ENCODE measurements around the gene NT5C2. TPM values are rescaled to one million over a fixed set of nuclear protein-coding genes. Genes with fewer than 3 reads are reported as not detected.

The NT5C2 gene
- total and polyA plus RNA-seq, 2 of the 4 experiments (the other 2 are of a cell fraction), result 60.0 to 65.1 TPM

GRCh38 chr10:103105462-103105861, 87.6 kb downstream of the NT5C2 start:
- DNase-seq (no peak), ATAC-seq (ENCODE audit: low read depth) (no peak)
- POLR2A ChIA-PET (ENCODE audit: unreplicated experiment), result no interaction called here
- H3K23ac ChIP-seq (ENCODE audit: low read depth, low read length), result no peak overlapping the region
- no peak overlapping the region for H4K8ac ChIP-seq (ENCODE audit: low read depth in 2 of 2, low read length in 2 of 2)
- no CpG with 5 or more reads among the region's 1 CpG for WGBS, 2 experiments (ENCODE audit: extremely low coverage in 2 of 2, insufficient read length in 1 of 2)
- H3K4me3 ChIP-seq (ENCODE audit: insufficient read depth, low read depth, low read length), result no peak overlapping the region
- H4K5ac ChIP-seq (ENCODE audit: low read depth, low read length), result no peak overlapping the region
- no peak overlapping the region for H3K4ac ChIP-seq (ENCODE audit: low read depth, low read length)
- TF ChIP-seq CHD1 (IDR thresholded peaks at IDR 0.05; ENCODE audit: low read depth, low read length), result no peak
- no peak for TF ChIP-seq ELK1 (IDR thresholded peaks at IDR 0.05; ENCODE audit: borderline replicate concordance, low read depth, low read length)
- no peak for TF ChIP-seq RCOR1 (IDR thresholded peaks at IDR 0.05; ENCODE audit: insufficient replicate concordance, low read length)
- TF ChIP-seq MAFK (IDR thresholded peaks at IDR 0.05; ENCODE audit: low read depth, low read length), result no peak
- no peak for TF ChIP-seq BHLHE40 (IDR thresholded peaks at IDR 0.05; ENCODE audit: low read depth, low read length)
- no peak for TF ChIP-seq FOS (IDR thresholded peaks at IDR 0.05; ENCODE audit: low read depth, low read length)
- TF ChIP-seq RAD21 (IDR thresholded peaks at IDR 0.05; ENCODE audit: low read length), result no peak
- TF ChIP-seq POLR2A (IDR thresholded peaks at IDR 0.05; ENCODE audit: low read depth, low read length), result no peak
- TF ChIP-seq MAZ (IDR thresholded peaks at IDR 0.05; ENCODE audit: borderline replicate concordance, low read depth, low read length), result no peak
- no peak for TF ChIP-seq CEBPB (IDR thresholded peaks at IDR 0.05; ENCODE audit: low read depth, low read length)
- TF ChIP-seq SMC3 (IDR thresholded peaks at IDR 0.05; ENCODE audit: low read depth, low read length), result no peak
- TF ChIP-seq MXI1 (IDR thresholded peaks at IDR 0.05; ENCODE audit: borderline replicate concordance, low read depth, low read length), result no peak
- H3K56ac ChIP-seq (ENCODE audit: extremely low read depth, insufficient read depth, low read length), result no peak overlapping the region
- H3K79me1 ChIP-seq (ENCODE audit: low read depth in 1 of 2, low read length in 2 of 2), result peaks cover 3 to 40% of the 10 kb centered on the region in 2 experiments; a peak in 3 of 4 replicates
- H3K14ac ChIP-seq (replicated peaks; ENCODE audit: low read depth, low read length), result no peak overlapping the region
- no peak overlapping the region for H3K27ac ChIP-seq (ENCODE audit: insufficient read depth, low read length)
- no peak overlapping the region for H4K91ac ChIP-seq (ENCODE audit: insufficient read depth, low read depth, low read length)
- peaks cover 15% of the 10 kb centered on the region for H3K36me3 ChIP-seq (ENCODE audit: control insufficient read depth, insufficient read depth, low read length)
- no peak overlapping the region for H2BK20ac ChIP-seq (ENCODE audit: low read depth, low read length)
- no peak overlapping the region for H3K9ac ChIP-seq (ENCODE audit: low read depth, low read length)
- no peak overlapping the region for H2BK15ac ChIP-seq (ENCODE audit: low read depth, low read length)
- H3K18ac ChIP-seq (ENCODE audit: low read depth, low read length), result no peak overlapping the region
- H3K9me3 ChIP-seq (ENCODE audit: control insufficient read depth, insufficient read depth, low read length), result no peaks in the 10 kb centered on the region
- H3K27me3 ChIP-seq (ENCODE audit: control insufficient read depth, insufficient read depth, low read length), result no peaks in the 10 kb centered on the region
- no peak overlapping the region for H2BK5ac ChIP-seq (ENCODE audit: low read depth, low read length, poor library complexity, severe bottlenecking)
- intact Hi-C loops (cut with micrococcal nuclease) (no loop called here), dilution Hi-C loops (cut with HindIII; ENCODE audit: low sequenced_read_pairs, unreplicated experiment) (no loop called here), in situ Hi-C loops (cut with MboI; ENCODE audit: low sequenced_read_pairs) (no loop called here)
- H3K9me1 ChIP-seq (ENCODE audit: insufficient read depth, low read length), result no peaks in the 10 kb centered on the region; the same call in 1 of the 2 replicates
- BruUV-seq (replicated peaks), result no TSS peak
- no peak overlapping the region for H2BK120ac ChIP-seq (ENCODE audit: low read depth, low read length)
- H3K4me2 ChIP-seq (ENCODE audit: low read depth, low read length), result no peak overlapping the region
- CTCF ChIA-PET, result no interaction called here
- H2AK9ac ChIP-seq (replicated peaks; ENCODE audit: low read depth, low read length, poor library complexity), result no peak overlapping the region
- no peak overlapping the region for H2AK5ac ChIP-seq (ENCODE audit: low read depth, low read length)
- H3K4me1 ChIP-seq (ENCODE audit: control insufficient read depth, insufficient read depth, low read length), result no peaks in the 10 kb centered on the region
- H2AFZ ChIP-seq (replicated peaks; ENCODE audit: low read length, poor library complexity), result no peak overlapping the region
- H4K20me1 ChIP-seq (ENCODE audit: insufficient read depth, low read length), result no peaks in the 10 kb centered on the region

Measured in IMR-90 (cell line).